MM.1S (cell line): Measurements from ENCODE around the gene SRRM3.
"Not testable (repeated sequence)": the region's sequence is repeated elsewhere in the genome, so short reads cannot be mapped to it uniquely, and the experiment has no call there.

Experiments
- CTCF ChIP-seq: fragments of 300-600 bp; sonication (generic); IDR thresholded peaks from 2 replicates; pipeline ENCODE4 v1.5.1; 2016; ENCODE audit warnings: antibody characterized with exemption, low read length, mixed read lengths
- EZH2phosphoT487 ChIP-seq: fragments of 300-600 bp; sonication (generic); IDR thresholded peaks from 2 replicates; pipeline ENCODE4 v1.6.1; 2018; ENCODE audit warnings: antibody characterized with exemption, low read length

GRCh38 chr7:76242517-76243063 is 40.9 kb downstream of the SRRM3 start:
- TF ChIP-seq CTCF, EZH2phosphoT487: not testable (repeated sequence)
